C4-2B (cell line): ENCODE data around the gene MTFR1L.

ENCODE experiments used
- H3K27ac ChIP-seq: fragments of 450-650 bp; 2 replicates; pipeline ENCODE4 v1.5.1; 2017
- CTCF ChIP-seq: fragments of 450-650 bp; conservative IDR thresholded peaks from 2 replicates; pipeline ENCODE4 v1.5.1; 2017; ENCODE audit warnings: mild to moderate bottlenecking
- ZFX ChIP-seq: fragments of 450-650 bp; IDR thresholded peaks from 2 replicates; pipeline ENCODE4 v1.6.1; 2017

Gene MTFR1L

GRCh38 chr1:25858906-25859789, 39.4 kb downstream of the MTFR1L start, which contains the start of gene AUNIP:
Gene AUNIP, minus strand, starts transcription at chr1:25859457. Its CDS starts 100 bp downstream, at chr1:25859357.
- H3K27ac ChIP-seq: peak within 1 kb of the TSS; percentile 84
- TF ChIP-seq ZFX (peak; percentile 60; the same call in 1 of the 2 replicates), CTCF (no peak)

- no peak for TF ChIP-seq CTCF
- TF ChIP-seq ZFX: no peak
- H3K27ac ChIP-seq: no peak overlapping the region
Observed at GRCh38 chr1:25861316-25862286, 41.8 kb downstream of the MTFR1L start.

- no peak overlapping the region for H3K27ac ChIP-seq
- TF ChIP-seq ZFX (no peak), CTCF (no peak)
Observed at GRCh38 chr1:25862785-25863485, 43.2 kb downstream of the MTFR1L start.

- TF ChIP-seq CTCF: no peak
- TF ChIP-seq ZFX: no peak
- H3K27ac ChIP-seq: no peak overlapping the region
Observed at GRCh38 chr1:25863486-25864262, 43.9 kb downstream of the MTFR1L start.

GRCh38 chr1:25864434-25864833, 44.7 kb downstream of the MTFR1L start:
- TF ChIP-seq CTCF (no peak), ZFX (no peak)

GRCh38 chr1:25866288-25866687, 46.5 kb downstream of the MTFR1L start:
- no peak overlapping the region for H3K27ac ChIP-seq
- TF ChIP-seq ZFX (no peak), CTCF (no peak)

More at GRCh38 chr1:25864434-25864833, 44.7 kb downstream of the MTFR1L start:
- H3K27ac ChIP-seq: no peak overlapping the region
